Measurements from ENCODE around the gene CDHR1.
A peak's percentile ranks its signal among the peaks of the same experiment; 100 is the strongest.

GRCh38 chr10:84264611-84265141 lies 70.3 kb downstream of the CDHR1 start:
- TF ChIP-seq POLR2AphosphoS5 (IDR thresholded peaks at IDR 0.05; ENCODE audit: low read depth, low read length) (no peak), NRF1 (IDR thresholded peaks at IDR 0.05; ENCODE audit: low read depth, low read length) (no peak), ATF3 (IDR thresholded peaks at IDR 0.05; ENCODE audit: insufficient read depth, low read depth, low read length) (no peak), CTCF (IDR thresholded peaks at IDR 0.05; ENCODE audit: control extremely low read depth in 1 of 3, insufficient read depth in 1 of 3, low read depth in 1 of 3, low read length in 3 of 3) (peak; percentile 89 to 99 (median 97)), KDM1A (IDR thresholded peaks at IDR 0.05; ENCODE audit: borderline replicate concordance, low read length) (no peak), BACH1 (IDR thresholded peaks at IDR 0.05; ENCODE audit: low read length) (peak; percentile 9; the same call in 1 of the 2 replicates), GABPA (IDR thresholded peaks at IDR 0.05; ENCODE audit: borderline replicate concordance, insufficient read depth, low read length) (no peak), SRF (IDR thresholded peaks at IDR 0.05; ENCODE audit: low read depth, low read length) (no peak), GTF2F1 (IDR thresholded peaks at IDR 0.05; ENCODE audit: borderline replicate concordance, low read depth, low read length) (no peak), PHF8 (conservative IDR thresholded peaks at IDR 0.05; ENCODE audit: low read depth, low read length) (no peak)

Data from H1 (cell line).